AG08395 (cell line): ENCODE data around the gene ZNF540.
A peak's percentile ranks its signal among the peaks of the same experiment; 100 is the strongest.
"Not testable (repeated sequence)": the region's sequence is repeated elsewhere in the genome, so short reads cannot be mapped to it uniquely, and the experiment has no call there.

Source experiments
- DNase-seq: peaks from one replicate; pipeline ENCODE4 v3.0.0; 2012; ENCODE audit warnings: mixed read lengths, low spot score

ZNF540 gene

GRCh38 chr19:37594304-37594981, at the start of gene ZNF540, which contains the start of gene ZNF571:
Gene ZNF540, plus strand, starts transcription at chr19:37594876. Its CDS starts 3,572 bp downstream, at chr19:37598448.
Gene ZNF571, minus strand, starts transcription at chr19:37594792. Its CDS starts 8,116 bp downstream, at chr19:37586676.
- DNase-seq = peak; percentile 92

- DNase-seq = peak; percentile 83
Observed at GRCh38 chr19:37551129-37551993, 43.3 kb upstream of the ZNF540 start.

- DNase-seq = no peak
Observed at GRCh38 chr19:37563518-37563917, 31.2 kb upstream of the ZNF540 start.

- no peak for DNase-seq
Observed at GRCh38 chr19:37564624-37565369, 29.9 kb upstream of the ZNF540 start.

GRCh38 chr19:37565370-37565669, 29.4 kb upstream of the ZNF540 start:
- DNase-seq = no peak

GRCh38 chr19:37572203-37572602, 22.5 kb upstream of the ZNF540 start:
- no peak for DNase-seq

GRCh38 chr19:37583340-37583739, 11.3 kb upstream of the ZNF540 start:
- no peak for DNase-seq

GRCh38 chr19:37593996-37594303, 726 bp upstream of the ZNF540 start:
- DNase-seq = no peak

GRCh38 chr19:37594982-37595382, 306 bp downstream of the ZNF540 start:
- peak; percentile 30 for DNase-seq

- no peak for DNase-seq
Observed at GRCh38 chr19:37635076-37636056, 40.7 kb downstream of the ZNF540 start.

- DNase-seq = peak; percentile 4
Observed at GRCh38 chr19:37654118-37654517, 59.4 kb downstream of the ZNF540 start.

- DNase-seq = peak; percentile 27
Observed at GRCh38 chr19:37654629-37655300, 60.1 kb downstream of the ZNF540 start.

GRCh38 chr19:37655301-37655688, 60.6 kb downstream of the ZNF540 start, which contains the start of gene ZFP30:
Gene ZFP30, minus strand, starts transcription at chr19:37655465. Its CDS starts 7,643 bp downstream, at chr19:37647822.
- peak; percentile 88 for DNase-seq

GRCh38 chr19:37655689-37656371, 61.2 kb downstream of the ZNF540 start:
- peak; percentile 88 for DNase-seq

- DNase-seq = not testable (repeated sequence)
Observed at GRCh38 chr19:37657157-37657556, 62.5 kb downstream of the ZNF540 start.
